ENCODE data around the gene ABCC1.
"Not testable (repeated sequence)": the region's sequence is repeated elsewhere in the genome, so short reads cannot be mapped to it uniquely, and the experiment has no call there.

ABCC1 gene

GRCh38 chr16:16167927-16168326 is 218.5 kb downstream of the ABCC1 start:
- Histone ChIP-seq H3K4me3 (ENCODE audit: low read length) (no peak overlapping the region), H3K36me3 (ENCODE audit: control insufficient read depth, insufficient read depth, low read length) (peaks cover 3% of the 10 kb centered on the region), H3K9me3 (ENCODE audit: control insufficient read depth, low read length) (no peaks in the 10 kb centered on the region), H3K9ac (ENCODE audit: low read length) (no peak overlapping the region), H3K27me3 (ENCODE audit: control insufficient read depth, insufficient read depth, low read length) (no peaks in the 10 kb centered on the region), H3K4me1 (ENCODE audit: control insufficient read depth, insufficient read depth, low read length) (no peaks in the 10 kb centered on the region)

GRCh38 chr16:16168431-16168830 is 219.0 kb downstream of the ABCC1 start:
- Histone ChIP-seq H3K9ac (ENCODE audit: low read length) (no peak overlapping the region), H3K27me3 (ENCODE audit: control insufficient read depth, insufficient read depth, low read length) (no peaks in the 10 kb centered on the region), H3K4me1 (ENCODE audit: control insufficient read depth, insufficient read depth, low read length) (no peaks in the 10 kb centered on the region), H3K36me3 (ENCODE audit: control insufficient read depth, insufficient read depth, low read length) (peaks cover 3% of the 10 kb centered on the region), H3K4me3 (ENCODE audit: low read length) (no peak overlapping the region), H3K9me3 (ENCODE audit: control insufficient read depth, low read length) (no peaks in the 10 kb centered on the region)

- Histone ChIP-seq H3K9me3 (ENCODE audit: control insufficient read depth, low read length) (no peaks in the 10 kb centered on the region), H3K4me1 (ENCODE audit: control insufficient read depth, insufficient read depth, low read length) (no peaks in the 10 kb centered on the region), H3K9ac (ENCODE audit: low read length) (no peak overlapping the region), H3K27me3 (ENCODE audit: control insufficient read depth, insufficient read depth, low read length) (no peaks in the 10 kb centered on the region), H3K36me3 (ENCODE audit: control insufficient read depth, insufficient read depth, low read length) (peaks cover 3% of the 10 kb centered on the region), H3K4me3 (ENCODE audit: low read length) (no peak overlapping the region)
These were observed 220.2 kb downstream of the ABCC1 start for GRCh38 chr16:16169615-16170014.

GRCh38 chr16:16171332-16171919 is 222.0 kb downstream of the ABCC1 start:
- no peaks in the 10 kb centered on the region for H3K4me1 ChIP-seq (ENCODE audit: control insufficient read depth, insufficient read depth, low read length)
- no peaks in the 10 kb centered on the region for H3K27me3 ChIP-seq (ENCODE audit: control insufficient read depth, insufficient read depth, low read length)
- H3K4me3 ChIP-seq (ENCODE audit: low read length) = no peak overlapping the region
- no peak overlapping the region for H3K9ac ChIP-seq (ENCODE audit: low read length)
- no peaks in the 10 kb centered on the region for H3K9me3 ChIP-seq (ENCODE audit: control insufficient read depth, low read length)
- peaks cover 3% of the 10 kb centered on the region for H3K36me3 ChIP-seq (ENCODE audit: control insufficient read depth, insufficient read depth, low read length)

GRCh38 chr16:16172991-16173390 is 223.6 kb downstream of the ABCC1 start:
- peaks cover 3% of the 10 kb centered on the region for H3K36me3 ChIP-seq (ENCODE audit: control insufficient read depth, insufficient read depth, low read length)
- H3K27me3 ChIP-seq (ENCODE audit: control insufficient read depth, insufficient read depth, low read length) = no peaks in the 10 kb centered on the region

GRCh38 chr16:16175296-16175695 is 225.9 kb downstream of the ABCC1 start:
- Histone ChIP-seq H3K36me3 (ENCODE audit: control insufficient read depth, insufficient read depth, low read length) (peaks cover 3% of the 10 kb centered on the region), H3K9ac (ENCODE audit: low read length) (no peak overlapping the region), H3K27me3 (ENCODE audit: control insufficient read depth, insufficient read depth, low read length) (no peaks in the 10 kb centered on the region), H3K4me1 (ENCODE audit: control insufficient read depth, insufficient read depth, low read length) (no peaks in the 10 kb centered on the region), H3K9me3 (ENCODE audit: control insufficient read depth, low read length) (no peaks in the 10 kb centered on the region), H3K4me3 (ENCODE audit: low read length) (no peak overlapping the region)

More at GRCh38 chr16:16172991-16173390, 223.6 kb downstream of the ABCC1 start:
- H3K4me1 ChIP-seq (ENCODE audit: control insufficient read depth, insufficient read depth, low read length) = no peaks in the 10 kb centered on the region
- H3K9ac ChIP-seq (ENCODE audit: low read length) = no peak overlapping the region
- H3K4me3 ChIP-seq (ENCODE audit: low read length) = no peak overlapping the region
- no peaks in the 10 kb centered on the region for H3K9me3 ChIP-seq (ENCODE audit: control insufficient read depth, low read length)

GRCh38 chr16:16176328-16176727 is 226.9 kb downstream of the ABCC1 start:
- Histone ChIP-seq H3K9me3 (ENCODE audit: control insufficient read depth, low read length) (no peaks in the 10 kb centered on the region), H3K36me3 (ENCODE audit: control insufficient read depth, insufficient read depth, low read length) (peaks cover 3% of the 10 kb centered on the region), H3K4me1 (ENCODE audit: control insufficient read depth, insufficient read depth, low read length) (no peaks in the 10 kb centered on the region), H3K4me3 (ENCODE audit: low read length) (no peak overlapping the region), H3K9ac (ENCODE audit: low read length) (no peak overlapping the region), H3K27me3 (ENCODE audit: control insufficient read depth, insufficient read depth, low read length) (no peaks in the 10 kb centered on the region)

GRCh38 chr16:16178455-16179162 is 229.2 kb downstream of the ABCC1 start:
- no peaks in the 10 kb centered on the region for H3K36me3 ChIP-seq (ENCODE audit: control insufficient read depth, insufficient read depth, low read length)
- no peaks in the 10 kb centered on the region for H3K4me1 ChIP-seq (ENCODE audit: control insufficient read depth, insufficient read depth, low read length)
- H3K9ac ChIP-seq (ENCODE audit: low read length) = no peak overlapping the region
- no peaks in the 10 kb centered on the region for H3K27me3 ChIP-seq (ENCODE audit: control insufficient read depth, insufficient read depth, low read length)
- no peak overlapping the region for H3K4me3 ChIP-seq (ENCODE audit: low read length)
- H3K9me3 ChIP-seq (ENCODE audit: control insufficient read depth, low read length) = no peaks in the 10 kb centered on the region

GRCh38 chr16:16181748-16182147 is 232.3 kb downstream of the ABCC1 start:
- H3K36me3 ChIP-seq (ENCODE audit: control insufficient read depth, insufficient read depth, low read length); H3K9ac ChIP-seq (ENCODE audit: low read length); H3K27me3 ChIP-seq (ENCODE audit: control insufficient read depth, insufficient read depth, low read length); H3K9me3 ChIP-seq (ENCODE audit: control insufficient read depth, low read length); H3K4me3 ChIP-seq (ENCODE audit: low read length); H3K4me1 ChIP-seq (ENCODE audit: control insufficient read depth, insufficient read depth, low read length): not testable (repeated sequence)

GRCh38 chr16:16182918-16183317 is 233.5 kb downstream of the ABCC1 start:
- H3K27me3 ChIP-seq (ENCODE audit: control insufficient read depth, insufficient read depth, low read length) = no peaks in the 10 kb centered on the region
- no peaks in the 10 kb centered on the region for H3K36me3 ChIP-seq (ENCODE audit: control insufficient read depth, insufficient read depth, low read length)
- H3K4me3 ChIP-seq (ENCODE audit: low read length) = no peak overlapping the region
- no peaks in the 10 kb centered on the region for H3K9me3 ChIP-seq (ENCODE audit: control insufficient read depth, low read length)
- H3K9ac ChIP-seq (ENCODE audit: low read length) = no peak overlapping the region
- no peaks in the 10 kb centered on the region for H3K4me1 ChIP-seq (ENCODE audit: control insufficient read depth, insufficient read depth, low read length)

GRCh38 chr16:16183562-16183961 is 234.1 kb downstream of the ABCC1 start:
- no peaks in the 10 kb centered on the region for H3K36me3 ChIP-seq (ENCODE audit: control insufficient read depth, insufficient read depth, low read length)
- H3K4me3 ChIP-seq (ENCODE audit: low read length) = no peak overlapping the region
- H3K27me3 ChIP-seq (ENCODE audit: control insufficient read depth, insufficient read depth, low read length) = no peaks in the 10 kb centered on the region
- H3K9me3 ChIP-seq (ENCODE audit: control insufficient read depth, low read length) = no peaks in the 10 kb centered on the region
- no peak overlapping the region for H3K9ac ChIP-seq (ENCODE audit: low read length)
- H3K4me1 ChIP-seq (ENCODE audit: control insufficient read depth, insufficient read depth, low read length) = no peaks in the 10 kb centered on the region

GRCh38 chr16:16184594-16184993 is 235.2 kb downstream of the ABCC1 start:
- Histone ChIP-seq H3K4me1 (ENCODE audit: control insufficient read depth, insufficient read depth, low read length) (no peaks in the 10 kb centered on the region), H3K9me3 (ENCODE audit: control insufficient read depth, low read length) (no peaks in the 10 kb centered on the region), H3K9ac (ENCODE audit: low read length) (no peak overlapping the region), H3K36me3 (ENCODE audit: control insufficient read depth, insufficient read depth, low read length) (no peaks in the 10 kb centered on the region), H3K4me3 (ENCODE audit: low read length) (no peak overlapping the region), H3K27me3 (ENCODE audit: control insufficient read depth, insufficient read depth, low read length) (no peaks in the 10 kb centered on the region)
